G401 (cell line): ENCODE data around the gene NDUFV3. TPM values are rescaled to one million over a fixed set of nuclear protein-coding genes. Genes with fewer than 3 reads are reported as not detected.

Source experiments
- DNase-seq: peaks from one replicate; pipeline ENCODE4 v3.0.0-alpha.2; 2015; ENCODE audit warnings: low spot score
- in situ Hi-C: cut with HindIII; loops from 2 replicates; pipeline ENCODE4 v1.10.0; 2016; ENCODE audit warnings: low sequenced_read_pairs, mixed read lengths
- total RNA-seq: library from RNA; depleted of rRNA; stranded (reverse); fragments of >200 nt; shearing (Covaris generic); gene quantifications from 2 replicates; pipeline ENCODE4 v1.2.3, GENCODE V29; 2014; rRNA removed

The NDUFV3 gene
- total RNA-seq, 1 experiment from 2014 or later, result 45.5 TPM

DNA sequence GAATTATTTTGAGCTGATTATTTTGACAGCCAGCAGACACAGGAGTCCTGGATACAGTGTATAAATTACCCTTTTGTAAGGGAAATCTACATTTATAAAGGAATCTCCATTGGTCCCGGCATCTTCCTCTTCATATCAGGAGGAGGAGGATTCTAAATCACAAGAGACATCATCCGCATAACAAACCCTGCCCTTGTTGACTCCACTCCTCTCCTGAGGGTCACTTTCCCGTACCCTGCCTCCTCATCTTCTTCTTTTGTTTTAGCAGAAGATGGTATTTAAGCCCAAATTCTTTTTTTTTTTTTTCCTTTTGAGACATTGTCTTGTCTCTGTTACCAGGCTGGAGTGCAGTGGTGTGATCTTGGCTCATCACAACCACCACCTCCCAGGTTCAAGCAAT is 66.6 kb downstream of the NDUFV3 start:
- in situ Hi-C loops, result no loop called here
- DNase-seq, result no peak

GRCh38 chr21:42962380-42963007 is 69.4 kb downstream of the NDUFV3 start:
- DNase-seq, result no peak
- in situ Hi-C loops, result no loop called here

Other genes starting within 250 kb of the NDUFV3 start
- gene PDE9A, start 239.7 kb upstream of the NDUFV3 start, total RNA-seq, result 5.7 and 10.5 TPM in 2 replicates
- gene WDR4, start 13.8 kb upstream of the NDUFV3 start, total RNA-seq, result 29.8 and 35.4 TPM in 2 replicates
- 0.06 and 0.20 TPM in 2 replicates for gene ERVH48-1, start 32.3 kb downstream of the NDUFV3 start, total RNA-seq
- gene PKNOX1, start 81.3 kb downstream of the NDUFV3 start, total RNA-seq, result 14.1 and 21.5 TPM in 2 replicates
- 54.7 and 71.5 TPM in 2 replicates for gene CBS, start 182.5 kb downstream of the NDUFV3 start, total RNA-seq
- 32.6 and 94.1 TPM in 2 replicates for gene U2AF1, start 214.3 kb downstream of the NDUFV3 start, total RNA-seq